SK-N-MC (cell line): ENCODE data around the gene USP17L12.
"Not testable (repeated sequence)": the region's sequence is repeated elsewhere in the genome, so short reads cannot be mapped to it uniquely, and the experiment has no call there.

Source experiments
- EZH2 ChIP-seq: fragments of 200-600 bp; sonication (generic); IDR thresholded peaks from one replicate; pipeline ENCODE4 v1.6.1; 2017; ENCODE audit warnings: antibody characterized with exemption
- FOXP2 ChIP-seq: optimal IDR thresholded peaks from 2 replicates; pipeline ENCODE3; 2011; ENCODE audit warnings: mild to moderate bottlenecking, moderate library complexity; ENCODE audit not compliant: insufficient read depth; ENCODE audit errors: extremely low read length, control extremely low read depth

DNA sequence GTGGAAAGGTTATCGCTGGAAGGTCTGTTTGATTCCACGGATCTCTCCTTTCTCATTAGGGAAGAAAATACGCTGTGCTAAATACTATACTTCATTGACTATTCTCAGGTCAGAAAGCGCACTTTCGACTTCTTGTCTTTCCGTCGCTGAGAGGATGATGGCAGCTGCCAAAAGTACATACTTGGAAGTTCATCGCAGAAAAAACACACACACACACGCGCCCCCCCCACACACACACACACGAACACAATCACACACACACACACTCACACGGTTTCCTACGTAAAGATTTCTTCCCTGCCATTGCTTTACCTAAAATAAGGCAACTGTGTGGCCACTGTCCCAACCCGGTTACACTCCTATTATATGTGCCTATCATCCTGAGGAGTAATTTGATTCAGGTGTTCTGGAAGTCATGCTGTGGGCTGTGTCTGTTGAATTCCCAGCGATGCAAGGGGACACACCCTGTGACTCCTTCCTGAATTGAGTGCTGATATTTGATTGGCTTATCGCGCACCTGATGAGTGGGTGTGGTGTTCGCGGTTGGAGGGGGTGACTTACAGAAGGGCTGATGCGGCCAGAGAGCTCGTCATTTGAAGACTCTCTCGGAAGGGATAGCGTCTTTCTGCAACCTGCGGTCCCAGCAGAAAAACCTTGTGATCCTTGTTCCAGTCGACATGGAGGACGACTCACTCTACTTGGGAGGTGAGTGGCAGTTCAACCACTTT lies 28.2 kb downstream of the USP17L12 start, which contains the start of gene USP17L18:
- not testable (repeated sequence) for TF ChIP-seq EZH2, FOXP2
